Ectodermal cell (in vitro differentiated cells): Measurements from ENCODE around the gene CENPE. TPM values are rescaled to one million over a fixed set of nuclear protein-coding genes. Genes with fewer than 3 reads are reported as not detected.
A peak's percentile ranks its signal among the peaks of the same experiment; 100 is the strongest.
"Not testable (repeated sequence)": the region's sequence is repeated elsewhere in the genome, so short reads cannot be mapped to it uniquely, and the experiment has no call there.

Experiments used
- H3K27ac ChIP-seq: 2 replicates; pipeline ENCODE4 v1.7.0; 2013; ENCODE audit warnings: mild to moderate bottlenecking, low read depth, low read length; ENCODE audit not compliant: insufficient read depth, poor library complexity, severe bottlenecking
- H3K27me3 ChIP-seq: 2 replicates; pipeline ENCODE4 v1.7.0; 2013; ENCODE audit warnings: mild to moderate bottlenecking, low read length; ENCODE audit not compliant: insufficient read depth, control insufficient read depth, poor library complexity, severe bottlenecking
- H3K36me3 ChIP-seq: one replicate; pipeline ENCODE4 v1.7.0; 2013; ENCODE audit warnings: low read length; ENCODE audit not compliant: control insufficient read depth, insufficient read depth
- H3K4me1 ChIP-seq: one replicate; pipeline ENCODE4 v1.7.0; 2013; ENCODE audit warnings: low read length; ENCODE audit not compliant: control insufficient read depth, insufficient read depth
- H3K4me3 ChIP-seq: 2 replicates; pipeline ENCODE4 v1.7.0; 2013; ENCODE audit warnings: low read depth, low read length, control low read depth; ENCODE audit not compliant: insufficient read depth
- H3K9me3 ChIP-seq: 2 replicates; pipeline ENCODE4 v1.7.0; 2013; ENCODE audit warnings: mild to moderate bottlenecking, low read length, moderate library complexity; ENCODE audit not compliant: control insufficient read depth
- WGBS, 2 experiments: methylation state at CpG; one replicate each; pipeline ENCODE4 v1.1.7; 2013; ENCODE audit warnings: missing lambda C conversion rate in 2 of 2; 5-methylcytosine and 5-hydroxymethylcytosine counted together
- polyA plus RNA-seq, 4 experiments: library from polyadenylated mRNA; stranded (reverse); fragments of 50-300 nt; gene quantifications; one replicate each; pipeline ENCODE4 v1.2.3, GENCODE V29; 2013

Gene CENPE, protein sequence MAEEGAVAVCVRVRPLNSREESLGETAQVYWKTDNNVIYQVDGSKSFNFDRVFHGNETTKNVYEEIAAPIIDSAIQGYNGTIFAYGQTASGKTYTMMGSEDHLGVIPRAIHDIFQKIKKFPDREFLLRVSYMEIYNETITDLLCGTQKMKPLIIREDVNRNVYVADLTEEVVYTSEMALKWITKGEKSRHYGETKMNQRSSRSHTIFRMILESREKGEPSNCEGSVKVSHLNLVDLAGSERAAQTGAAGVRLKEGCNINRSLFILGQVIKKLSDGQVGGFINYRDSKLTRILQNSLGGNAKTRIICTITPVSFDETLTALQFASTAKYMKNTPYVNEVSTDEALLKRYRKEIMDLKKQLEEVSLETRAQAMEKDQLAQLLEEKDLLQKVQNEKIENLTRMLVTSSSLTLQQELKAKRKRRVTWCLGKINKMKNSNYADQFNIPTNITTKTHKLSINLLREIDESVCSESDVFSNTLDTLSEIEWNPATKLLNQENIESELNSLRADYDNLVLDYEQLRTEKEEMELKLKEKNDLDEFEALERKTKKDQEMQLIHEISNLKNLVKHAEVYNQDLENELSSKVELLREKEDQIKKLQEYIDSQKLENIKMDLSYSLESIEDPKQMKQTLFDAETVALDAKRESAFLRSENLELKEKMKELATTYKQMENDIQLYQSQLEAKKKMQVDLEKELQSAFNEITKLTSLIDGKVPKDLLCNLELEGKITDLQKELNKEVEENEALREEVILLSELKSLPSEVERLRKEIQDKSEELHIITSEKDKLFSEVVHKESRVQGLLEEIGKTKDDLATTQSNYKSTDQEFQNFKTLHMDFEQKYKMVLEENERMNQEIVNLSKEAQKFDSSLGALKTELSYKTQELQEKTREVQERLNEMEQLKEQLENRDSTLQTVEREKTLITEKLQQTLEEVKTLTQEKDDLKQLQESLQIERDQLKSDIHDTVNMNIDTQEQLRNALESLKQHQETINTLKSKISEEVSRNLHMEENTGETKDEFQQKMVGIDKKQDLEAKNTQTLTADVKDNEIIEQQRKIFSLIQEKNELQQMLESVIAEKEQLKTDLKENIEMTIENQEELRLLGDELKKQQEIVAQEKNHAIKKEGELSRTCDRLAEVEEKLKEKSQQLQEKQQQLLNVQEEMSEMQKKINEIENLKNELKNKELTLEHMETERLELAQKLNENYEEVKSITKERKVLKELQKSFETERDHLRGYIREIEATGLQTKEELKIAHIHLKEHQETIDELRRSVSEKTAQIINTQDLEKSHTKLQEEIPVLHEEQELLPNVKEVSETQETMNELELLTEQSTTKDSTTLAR (N-terminal part only)
- polyA plus RNA-seq (2013, experiment 1 of 4) = 26.2 TPM
- 24.3 TPM for polyA plus RNA-seq (2013, experiment 2 of 4)
- 31.2 TPM for polyA plus RNA-seq (2013, experiment 3 of 4)
- polyA plus RNA-seq (2013, experiment 4 of 4) = 33.0 TPM

GRCh38 chr4:103198111-103198765 is at the start of gene CENPE:
TSS of gene CENPE (minus strand) at chr4:103198343. CDS start at chr4:103198319, 24 bp downstream.
- peaks cover 16% of the 10 kb centered on the region for H3K36me3 ChIP-seq
- no peaks in the 10 kb centered on the region for H3K27me3 ChIP-seq
- 6% methylated on average over 44 of the region's 44 CpGs for WGBS, 2 experiments
- H3K9me3 ChIP-seq = no peaks in the 10 kb centered on the region
- peaks cover 15% of the 10 kb centered on the region for H3K4me1 ChIP-seq
- H3K4me3 ChIP-seq = peak within 1 kb of the TSS; percentile 64
- peak within 1 kb of the TSS; percentile 9 for H3K27ac ChIP-seq

GRCh38 chr4:103244251-103244650 is 46.1 kb upstream of the CENPE start:
- H3K4me3 ChIP-seq = no peak overlapping the region

GRCh38 chr4:103230938-103231337 is 32.8 kb upstream of the CENPE start:
- 80 to 88% methylated on average over 3 of the region's 3 CpGs for WGBS, 2 experiments
- not testable (repeated sequence) for H3K4me1 ChIP-seq, H3K9me3 ChIP-seq, H3K4me3 ChIP-seq, H3K27me3 ChIP-seq, H3K27ac ChIP-seq, H3K36me3 ChIP-seq

More at GRCh38 chr4:103244251-103244650, 46.1 kb upstream of the CENPE start:
- 71 to 100% methylated on average over 1 of the region's 1 CpG for whole genome bisulfite sequencing, 2 experiments
- Histone ChIP-seq H3K36me3 (no peaks in the 10 kb centered on the region), H3K27me3 (no peaks in the 10 kb centered on the region), H3K4me1 (no peaks in the 10 kb centered on the region), H3K27ac (no peak overlapping the region), H3K9me3 (no peaks in the 10 kb centered on the region)

GRCh38 chr4:103223556-103223955 is 25.4 kb upstream of the CENPE start:
- not testable (repeated sequence) for H3K27ac ChIP-seq, H3K4me1 ChIP-seq, H3K36me3 ChIP-seq, H3K4me3 ChIP-seq, H3K9me3 ChIP-seq, H3K27me3 ChIP-seq
- WGBS, 2 experiments = 95% methylated on average over 4 of the region's 4 CpGs

DNA sequence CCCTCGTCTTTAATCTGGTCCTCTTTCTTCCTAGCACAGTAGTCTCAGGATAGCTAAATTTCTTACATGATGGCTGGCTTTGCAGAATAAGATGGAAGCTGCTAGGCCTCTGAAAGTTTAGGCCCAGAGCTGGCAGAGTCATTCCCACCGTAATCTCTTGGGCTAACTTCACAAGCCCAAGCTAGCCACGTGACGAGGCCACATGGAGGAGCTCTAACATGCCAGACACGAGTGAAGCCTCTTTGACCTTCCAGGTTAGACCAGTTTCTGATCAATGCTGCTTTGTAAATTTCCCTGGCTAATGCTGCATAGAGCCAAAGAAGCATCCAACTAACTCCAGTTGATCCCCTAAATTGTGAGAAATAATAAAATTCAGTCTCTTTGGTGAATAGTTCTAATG is 9.5 kb upstream of the CENPE start:
- Histone ChIP-seq H3K36me3 (no peaks in the 10 kb centered on the region), H3K27me3 (no peaks in the 10 kb centered on the region), H3K4me1 (no peaks in the 10 kb centered on the region), H3K9me3 (no peaks in the 10 kb centered on the region), H3K4me3 (no peak overlapping the region), H3K27ac (no peak overlapping the region)
- WGBS, 2 experiments = 62 to 63% methylated on average over 5 of the region's 5 CpGs

DNA sequence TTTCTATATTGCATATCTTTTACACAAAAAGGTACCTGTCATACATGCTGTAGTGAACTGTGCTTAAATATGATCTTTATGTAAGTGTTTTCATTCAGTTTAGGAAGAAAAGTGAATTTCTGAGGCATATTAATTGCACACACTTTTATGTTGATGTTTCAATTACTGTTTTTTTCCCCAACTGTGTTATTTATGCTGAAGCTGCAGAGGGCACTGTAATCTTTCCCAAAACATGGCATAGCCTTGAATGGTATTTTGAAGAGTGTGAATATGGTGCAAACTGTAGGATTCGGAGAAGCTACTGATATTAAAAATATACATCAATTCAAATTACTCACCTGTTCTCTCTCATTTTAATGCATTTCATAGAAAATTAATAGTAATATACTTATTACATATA is 6.0 kb upstream of the CENPE start:
- Histone ChIP-seq H3K4me1 (no peaks in the 10 kb centered on the region), H3K9me3 (no peaks in the 10 kb centered on the region), H3K27me3 (no peaks in the 10 kb centered on the region), H3K27ac (no peak overlapping the region), H3K36me3 (no peaks in the 10 kb centered on the region), H3K4me3 (no peak overlapping the region)
- WGBS, 2 experiments = no CpG with 5 or more reads among the region's 1 CpG

DNA sequence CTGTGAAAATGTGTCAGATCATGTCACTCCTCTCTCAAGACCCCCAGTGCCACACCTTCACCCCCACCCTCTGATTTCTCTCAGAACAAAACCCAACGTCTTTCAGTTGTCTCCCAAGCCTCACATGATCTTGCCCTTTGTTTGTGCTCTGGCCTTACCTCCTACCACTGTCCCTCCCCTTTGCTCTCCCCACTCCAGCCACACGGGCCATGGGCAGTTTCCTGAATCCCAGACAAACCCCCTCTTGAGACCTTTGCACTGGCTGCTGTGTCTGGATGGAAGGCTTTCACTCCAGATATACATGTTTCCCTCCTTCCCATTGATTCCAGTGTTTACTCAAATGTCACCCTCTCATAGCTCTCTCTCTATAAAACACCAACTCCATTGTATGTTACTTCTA is 3.6 kb upstream of the CENPE start:
- 50 to 55% methylated on average over 2 of the region's 2 CpGs for WGBS, 2 experiments

DNA sequence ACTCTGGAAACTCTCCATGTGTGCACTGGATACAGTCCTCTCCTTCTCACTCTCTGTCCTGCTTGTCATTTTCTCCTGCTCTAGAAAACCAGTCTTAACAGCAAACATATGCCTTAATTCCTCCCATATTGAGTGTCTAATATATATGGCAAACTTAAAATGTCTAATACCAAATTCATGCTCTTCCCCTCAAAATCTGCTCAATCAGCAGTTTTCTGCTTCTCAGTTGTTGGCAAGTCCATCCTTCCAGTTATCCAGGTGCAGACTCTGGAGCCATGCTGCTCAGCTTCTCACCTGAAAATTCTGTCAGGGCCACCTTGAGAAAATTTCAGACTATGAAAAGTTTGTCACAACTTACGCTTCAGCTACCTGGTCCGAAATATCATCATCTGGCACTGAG is 3.1 kb upstream of the CENPE start:
- Histone ChIP-seq H3K4me3 (no peak overlapping the region), H3K4me1 (peaks cover 11% of the 10 kb centered on the region), H3K36me3 (peaks cover 2% of the 10 kb centered on the region), H3K27me3 (no peaks in the 10 kb centered on the region), H3K9me3 (no peaks in the 10 kb centered on the region), H3K27ac (no peak overlapping the region)
- 92 to 99% methylated on average over 2 of the region's 2 CpGs for WGBS, 2 experiments

More for the DNA sequence above, 3.6 kb upstream of the CENPE start:
- Histone ChIP-seq H3K27ac (no peak overlapping the region), H3K4me3 (no peak overlapping the region), H3K4me1 (peaks cover 6% of the 10 kb centered on the region), H3K27me3 (no peaks in the 10 kb centered on the region), H3K9me3 (no peaks in the 10 kb centered on the region), H3K36me3 (no peaks in the 10 kb centered on the region)

DNA sequence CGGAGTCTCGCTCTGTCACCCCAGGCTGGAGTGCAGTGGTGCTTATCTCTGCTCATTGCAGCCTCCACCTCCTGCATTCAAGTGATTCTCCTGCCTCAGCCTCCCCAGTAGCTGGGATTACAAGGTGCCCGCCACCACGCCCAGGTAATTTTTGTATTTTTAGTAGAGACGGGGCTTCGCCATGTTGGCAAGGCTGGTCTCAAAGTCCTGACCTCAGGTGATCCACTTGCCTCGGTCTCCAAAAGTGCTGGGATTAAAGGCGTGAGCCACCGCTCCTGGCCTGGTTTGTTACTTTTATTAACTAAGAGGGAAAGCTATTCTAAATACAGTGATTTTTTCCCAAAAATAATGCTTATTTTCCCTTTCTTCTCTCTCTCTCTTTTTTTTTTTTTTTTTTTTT is 866 bp upstream of the CENPE start:
- 91 to 93% methylated on average over 9 of the region's 9 CpGs for WGBS, 2 experiments

More for the DNA sequence above, 866 bp upstream of the CENPE start:
- Histone ChIP-seq H3K27me3 (no peaks in the 10 kb centered on the region), H3K27ac (no peak overlapping the region), H3K9me3 (no peaks in the 10 kb centered on the region), H3K4me3 (no peak overlapping the region), H3K36me3 (peaks cover 16% of the 10 kb centered on the region), H3K4me1 (peaks cover 15% of the 10 kb centered on the region)
